Spleen (tissue), 11 donors: ENCODE measurements around the gene NDUFAF8. TPM values are rescaled to one million over a fixed set of nuclear protein-coding genes. Genes with fewer than 3 reads are reported as not detected.
A peak's percentile ranks its signal among the peaks of the same experiment; 100 is the strongest.

Experiments
- DNase-seq: peaks from one replicate; pipeline ENCODE4 v3.0.0-alpha.2; 2020
- H3K27ac ChIP-seq, 8 donors: fragments of 200-600 bp; sonication (generic) in 7 of 8; 1 replicate in 4 of 8; 2 replicates in 4 of 8; pipeline versions ENCODE4 v1.5.0 to v1.8.0; 2016 to 2021; ENCODE audit warnings: inconsistent platforms in 4 of 8, mild to moderate bottlenecking in 4 of 8, moderate library complexity in 1 of 8
- H3K27me3 ChIP-seq, 7 donors: fragments of 200-600 bp; sonication (generic) in 6 of 7; replicated peaks in 1 of 7; 1 replicate in 4 of 7; 2 replicates in 3 of 7; pipeline versions ENCODE4 v1.5.0 to v1.8.0; 2016 to 2021; ENCODE audit warnings: inconsistent platforms in 3 of 7, mild to moderate bottlenecking in 1 of 7
- H3K36me3 ChIP-seq, 6 donors: fragments of 200-600 bp; sonication (generic) in 5 of 6; 1 replicate in 4 of 6; 2 replicates in 2 of 6; pipeline versions ENCODE4 v1.5.0 to v1.8.0; 2016 to 2021; ENCODE audit warnings: inconsistent platforms in 2 of 6
- H3K4me1 ChIP-seq, 6 donors: fragments of 200-600 bp; sonication (generic) in 5 of 6; 1 replicate in 3 of 6; 2 replicates in 3 of 6; pipeline versions ENCODE4 v1.5.0 to v1.8.0; 2016 to 2021; ENCODE audit warnings: inconsistent platforms in 3 of 6
- H3K4me3 ChIP-seq, 8 donors: fragments of 200-600 bp; sonication (generic) in 7 of 8; 1 replicate in 4 of 8; 2 replicates in 4 of 8; pipeline versions ENCODE4 v1.5.0 to v1.8.0; 2016 to 2021; ENCODE audit warnings: inconsistent platforms in 4 of 8, mild to moderate bottlenecking in 4 of 8, moderate library complexity in 2 of 8
- H3K9me3 ChIP-seq, 8 donors: fragments of 200-600 bp; sonication (generic) in 7 of 8; 1 replicate in 4 of 8; 2 replicates in 4 of 8; pipeline versions ENCODE4 v1.5.0 to v1.8.0; 2016 to 2021; ENCODE audit warnings: inconsistent platforms in 4 of 8
- CTCF ChIP-seq, 11 experiments: fragments of 200-600 bp in 7 of 11; fragments of 450-650 bp in 4 of 11; sonication (generic) in 4 of 11; IDR thresholded peaks in 8 of 11; conservative IDR thresholded peaks in 3 of 11; 1 replicate in 7 of 11; 2 replicates in 4 of 11; pipeline versions ENCODE4 v1.4.0 to v1.8.0; 2016 to 2021; ENCODE audit warnings: antibody characterized with exemption in 11 of 11, inconsistent platforms in 4 of 11, mild to moderate bottlenecking in 1 of 11
- POLR2A ChIP-seq, 3 donors: fragments of 450-650 bp; IDR thresholded peaks; one replicate each; pipeline ENCODE4 v1.5.1; 2017; ENCODE audit warnings: antibody characterized with exemption in 3 of 3, mild to moderate bottlenecking in 1 of 3
- POLR2AphosphoS5 ChIP-seq, 3 donors: sonication (generic); formaldehyde crosslinking; IDR thresholded peaks; one replicate each; pipeline ENCODE4 v1.5.1; 2017; ENCODE audit warnings: antibody characterized with exemption in 3 of 3
- WGBS, 5 donors: extraction: QIAGEN DNeasy Blood & Tissue Kit in 3 of 5; methylation state at CpG; one replicate each; pipeline versions ENCODE4 v1.1.5 to v1.1.7; 2013 to 2018; 5-methylcytosine and 5-hydroxymethylcytosine counted together
- intact Hi-C: fragments of 100-400 bp; cut with DNase I; formaldehyde crosslinking; loops from one replicate; pipeline ENCODE4 v1.15.0; 2023; ENCODE audit warnings: low total_unique reads
- polyA plus RNA-seq, 3 donors: library from polyadenylated mRNA; stranded (reverse); fragments of 200-250 nt; gene quantifications; one replicate each; pipeline ENCODE4 v1.2.1, GENCODE V29; 2013
- total RNA-seq, 7 donors: library from RNA; depleted of rRNA in 3 of 7; stranded (reverse); fragments of >200 nt in 3 of 7; fragmentation: NEBNext Ultra II Directional in 4 of 7; extraction: Animal tissue kit (Norgen Biotek cat#: 25700) in 4 of 7; gene quantifications; one replicate each; pipeline versions ENCODE4 v1.1.0 to v1.2.1, GENCODE V29; 2016 to 2021
- donor health status: healthy with polysubstance abuse.
- donor health status: DM: no; HTN: no; CAD: no; lungs with moderate emphysema.
- donor health status: DM: no; HTN: no; CAD: no.
- donor health status: Bipolar disorder and iron deficiency.
- donor health status: healthy.
- donor health status: DM: no; HTN: no; CAD: no.
- donor health status: DM: yes; HTN: yes; CAD: no.

Gene NDUFAF8
- total and polyA plus RNA-seq, 10 donors, result 22.0 to 57.6 (median 39.5) TPM

GRCh38 chr17:81241648-81242420, 2.7 kb downstream of the NDUFAF8 start:
- peak; percentile 90 for DNase-seq
- Histone ChIP-seq H3K27me3 (no peaks in the 10 kb centered on the region), H3K4me3 (no peak overlapping the region), H3K4me1 (peaks cover 19 to 80% (median 57%) of the 10 kb centered on the region in 6 donors), H3K27ac (no peak overlapping the region), H3K9me3 (no peaks in the 10 kb centered on the region), H3K36me3 (peaks cover 0 to 41% (median under 1%) of the 10 kb centered on the region in 6 donors)
- intact Hi-C loops, result loop anchor here (5.0 kb wide), 1 partner anchor 100 kb away; no protein-coding TSS in a partner anchor
- TF ChIP-seq POLR2A (IDR thresholded peaks at IDR 0.05), result no peak
- TF ChIP-seq POLR2AphosphoS5 (IDR thresholded peaks at IDR 0.05), result peak; percentile 22 to 76 (median 46)
- peak; percentile 50 to 93 (median 82) for TF ChIP-seq CTCF (IDR thresholded peaks at IDR 0.05 in 8 of 11, conservative IDR thresholded peaks at IDR 0.05 in 3 of 11)
- 47 to 57% (median 53%) methylated on average over 16 to 26 of the region's 26 CpGs for WGBS, 5 donors

- 68 to 82% (median 80%) methylated on average over 27 to 33 of the region's 33 CpGs for WGBS, 5 donors
Measured at GRCh38 chr17:81242421-81243332, 3.6 kb downstream of the NDUFAF8 start.

GRCh38 chr17:81243333-81243664, 4.2 kb downstream of the NDUFAF8 start:
- no peak for TF ChIP-seq CTCF (IDR thresholded peaks at IDR 0.05 in 8 of 11, conservative IDR thresholded peaks at IDR 0.05 in 3 of 11)
- peak in 1 of 3 donors; percentile 53 for TF ChIP-seq POLR2AphosphoS5 (IDR thresholded peaks at IDR 0.05)
- peaks cover 0 to 48% (median 2%) of the 10 kb centered on the region in 6 donors for H3K36me3 ChIP-seq
- peaks cover 7 to 65% (median 42%) of the 10 kb centered on the region in 6 donors for H3K4me1 ChIP-seq
- no peak overlapping the region for H3K4me3 ChIP-seq
- 75 to 86% (median 82%) methylated on average over 10 of the region's 10 CpGs for WGBS, 5 donors
- intact Hi-C loops, result loop anchor here (5.0 kb wide), 1 partner anchor 101 kb away; no protein-coding TSS in a partner anchor
- H3K9me3 ChIP-seq, result no peaks in the 10 kb centered on the region
- no peaks in the 10 kb centered on the region for H3K27me3 ChIP-seq
- H3K27ac ChIP-seq, result no peak overlapping the region
- no peak for DNase-seq

More at GRCh38 chr17:81242421-81243332, 3.6 kb downstream of the NDUFAF8 start:
- no peak for DNase-seq
- peaks cover 13 to 71% (median 49%) of the 10 kb centered on the region in 6 donors for H3K4me1 ChIP-seq
- H3K36me3 ChIP-seq, result peaks cover 0 to 44% (median 2%) of the 10 kb centered on the region in 6 donors
- intact Hi-C loops, result loop anchor here (5.0 kb wide), 1 partner anchor 100 kb away; no protein-coding TSS in a partner anchor
- TF ChIP-seq POLR2AphosphoS5 (IDR thresholded peaks at IDR 0.05) (peak in 2 of 3 donors; percentile 28 to 45), POLR2A (IDR thresholded peaks at IDR 0.05) (no peak)
- no peaks in the 10 kb centered on the region for H3K27me3 ChIP-seq
- H3K27ac ChIP-seq, result no peak overlapping the region
- H3K4me3 ChIP-seq, result no peak overlapping the region
- no peaks in the 10 kb centered on the region for H3K9me3 ChIP-seq

- TF ChIP-seq POLR2A (IDR thresholded peaks at IDR 0.05), result no peak
- TF ChIP-seq POLR2AphosphoS5 (IDR thresholded peaks at IDR 0.05), result peak; percentile 46 to 78 (median 63)
- intact Hi-C loops, result loop anchor here (5.0 kb wide), 1 partner anchor 102 kb away; no protein-coding TSS in a partner anchor
Measured at GRCh38 chr17:81244358-81245023, 5.4 kb downstream of the NDUFAF8 start.

More at GRCh38 chr17:81244358-81245023, 5.4 kb downstream of the NDUFAF8 start:
- 69 to 86% (median 77%) methylated on average over 18 to 24 of the region's 24 CpGs for WGBS, 5 donors
- H3K4me1 ChIP-seq, result peaks cover 7 to 58% (median 39%) of the 10 kb centered on the region in 6 donors
- no peaks in the 10 kb centered on the region for H3K9me3 ChIP-seq
- no peaks in the 10 kb centered on the region for H3K27me3 ChIP-seq
- H3K4me3 ChIP-seq, result no peak overlapping the region
- peak; percentile 73 for DNase-seq
- no peak overlapping the region for H3K27ac ChIP-seq
- peaks cover 0 to 58% (median 3%) of the 10 kb centered on the region in 6 donors for H3K36me3 ChIP-seq
